ENCODE measurements around the gene LLGL1. TPM values are rescaled to one million over a fixed set of nuclear protein-coding genes. Genes with fewer than 3 reads are reported as not detected.
A peak's percentile ranks its signal among the peaks of the same experiment; 100 is the strongest.
"Not testable (repeated sequence)": the region's sequence is repeated elsewhere in the genome, so short reads cannot be mapped to it uniquely, and the experiment has no call there.

LLGL1 gene
- polyA plus RNA-seq, 5 donors = 25.0 to 39.9 (median 33.3) TPM

- DNase-seq = no peak
Observed at GRCh38 chr17:18190628-18191235, 34.7 kb upstream of the LLGL1 start.

- no peak for DNase-seq
Observed at GRCh38 chr17:18191236-18191667, 34.2 kb upstream of the LLGL1 start.

- DNase-seq = no peak
Observed at GRCh38 chr17:18191967-18192366, 33.5 kb upstream of the LLGL1 start.

- DNase-seq = no peak
Observed at GRCh38 chr17:18194394-18194793, 31.0 kb upstream of the LLGL1 start.

DNA sequence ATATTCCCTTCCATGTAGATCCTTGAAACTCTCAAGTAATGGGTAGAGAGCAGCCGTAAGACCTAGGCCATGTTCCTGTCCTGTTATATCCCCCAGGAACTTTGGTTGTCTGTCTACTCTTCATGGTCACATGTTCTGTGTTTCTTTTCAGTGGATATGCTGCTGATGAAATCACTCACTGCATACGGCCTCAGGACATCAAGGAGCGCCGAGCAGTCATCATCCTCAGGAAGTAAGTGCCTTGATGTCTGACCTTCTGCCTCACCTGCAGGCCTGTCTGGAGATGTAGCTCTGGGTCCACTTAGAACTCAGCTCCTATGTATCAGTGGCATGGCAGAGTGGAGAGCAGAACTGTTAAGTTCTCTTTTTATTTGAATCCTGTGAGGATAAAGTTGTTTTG is 30.6 kb upstream of the LLGL1 start:
- DNase-seq = no peak

- DNase-seq = no peak
Observed at GRCh38 chr17:18195246-18195645, 30.2 kb upstream of the LLGL1 start.

- no peak for DNase-seq
Observed at GRCh38 chr17:18197535-18198194, 27.8 kb upstream of the LLGL1 start.

DNA sequence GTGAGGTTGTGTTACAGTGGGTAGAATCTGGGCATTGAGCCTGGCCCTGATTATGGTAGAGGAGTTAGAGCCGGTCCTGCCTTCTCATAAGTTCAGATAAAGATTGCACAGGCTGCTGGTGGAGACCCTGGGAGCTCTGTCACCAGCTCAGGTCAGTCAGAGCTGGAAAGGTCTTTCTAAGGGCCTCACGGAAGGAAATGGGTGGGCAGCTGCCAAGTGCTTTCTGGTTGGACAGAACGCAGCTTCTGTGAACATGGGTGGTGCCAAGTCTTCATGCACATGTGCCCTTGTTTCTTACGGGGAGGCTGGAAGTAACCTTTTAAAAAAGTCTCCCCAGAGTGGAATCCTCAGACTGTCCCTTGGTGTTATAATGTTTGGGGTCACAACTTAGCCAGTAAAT is 26.9 kb upstream of the LLGL1 start:
- no peak for DNase-seq

DNA sequence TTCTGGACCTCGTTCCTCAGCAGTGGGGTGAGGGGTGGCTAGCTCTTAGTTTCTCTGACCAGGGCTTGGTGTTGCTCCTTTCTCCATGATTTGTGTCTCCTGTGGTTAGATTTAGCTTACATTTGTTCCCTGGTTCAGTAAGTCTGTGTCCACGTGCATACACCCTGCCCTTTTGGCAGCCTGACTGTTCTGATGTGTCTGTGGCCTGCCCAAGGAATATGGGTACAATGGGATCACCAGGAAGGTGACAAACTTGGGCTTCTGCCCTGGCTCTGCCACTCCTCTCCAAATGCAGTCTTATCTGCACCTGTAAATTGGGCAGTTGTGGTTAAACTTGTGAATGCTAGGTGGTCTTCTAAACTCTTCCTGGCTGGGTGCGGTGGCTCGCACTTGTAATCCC is 24.3 kb upstream of the LLGL1 start:
- no peak for DNase-seq

DNA sequence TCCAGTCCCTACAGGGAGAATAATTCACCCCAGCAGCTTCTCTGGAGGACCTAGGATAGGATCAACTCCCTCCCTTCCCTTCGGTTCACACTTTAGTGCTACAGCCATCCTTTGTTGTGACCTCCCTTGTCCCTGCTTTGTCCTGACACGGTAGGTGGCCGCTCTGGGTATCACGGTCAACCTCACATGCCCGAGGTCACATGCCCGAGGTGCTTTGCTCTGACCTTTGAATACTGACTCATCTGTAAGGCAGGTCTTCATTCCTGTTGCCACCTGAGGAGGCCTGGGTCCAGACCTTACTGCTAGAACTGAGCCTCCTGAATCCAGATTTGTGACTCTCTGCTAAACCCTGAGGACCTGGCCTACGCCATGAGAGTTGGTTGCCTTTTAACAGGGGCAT is 22.1 kb upstream of the LLGL1 start:
- no peak for DNase-seq

DNA sequence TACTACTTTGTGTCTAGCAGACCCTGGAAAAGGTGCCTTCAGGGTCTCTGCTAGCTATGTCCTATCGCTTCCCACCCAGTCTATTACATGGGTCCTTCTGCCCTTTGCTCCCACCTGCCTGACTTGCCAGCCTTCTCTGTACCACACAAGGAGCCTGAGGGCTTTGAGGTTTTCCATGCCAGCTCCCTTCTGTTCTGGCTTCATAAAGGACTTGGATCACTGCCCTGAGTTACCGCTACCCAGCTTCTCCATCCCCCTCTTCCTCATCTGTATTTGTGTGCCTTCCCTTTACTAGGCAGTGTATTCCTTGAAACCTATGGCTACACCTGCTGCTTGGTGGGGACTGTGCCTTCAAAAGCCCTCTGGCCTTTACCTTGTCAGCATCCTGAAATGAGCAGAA is 19.6 kb upstream of the LLGL1 start:
- no peak for DNase-seq

- DNase-seq = no peak
Observed at GRCh38 chr17:18206962-18207361, 18.5 kb upstream of the LLGL1 start.

DNA sequence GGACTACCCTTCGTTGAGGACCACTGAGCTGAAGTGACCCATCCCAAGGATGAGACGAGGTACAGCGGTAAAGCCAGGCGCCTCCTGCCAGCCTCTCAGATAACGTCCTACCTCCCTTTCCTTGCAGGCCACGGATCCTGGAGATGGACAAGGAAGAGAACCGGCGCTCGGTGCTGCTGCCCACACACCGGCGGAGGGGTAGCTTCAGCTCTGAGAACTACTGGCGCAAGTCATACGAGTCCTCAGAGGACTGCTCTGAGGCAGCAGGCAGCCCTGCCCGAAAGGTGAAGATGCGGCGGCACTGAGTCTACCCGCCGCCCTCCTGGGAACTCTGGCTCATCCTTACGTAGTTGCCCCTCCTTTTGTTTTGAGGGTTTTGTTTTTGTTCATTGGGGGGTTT is 17.3 kb upstream of the LLGL1 start:
- DNase-seq = no peak

DNA sequence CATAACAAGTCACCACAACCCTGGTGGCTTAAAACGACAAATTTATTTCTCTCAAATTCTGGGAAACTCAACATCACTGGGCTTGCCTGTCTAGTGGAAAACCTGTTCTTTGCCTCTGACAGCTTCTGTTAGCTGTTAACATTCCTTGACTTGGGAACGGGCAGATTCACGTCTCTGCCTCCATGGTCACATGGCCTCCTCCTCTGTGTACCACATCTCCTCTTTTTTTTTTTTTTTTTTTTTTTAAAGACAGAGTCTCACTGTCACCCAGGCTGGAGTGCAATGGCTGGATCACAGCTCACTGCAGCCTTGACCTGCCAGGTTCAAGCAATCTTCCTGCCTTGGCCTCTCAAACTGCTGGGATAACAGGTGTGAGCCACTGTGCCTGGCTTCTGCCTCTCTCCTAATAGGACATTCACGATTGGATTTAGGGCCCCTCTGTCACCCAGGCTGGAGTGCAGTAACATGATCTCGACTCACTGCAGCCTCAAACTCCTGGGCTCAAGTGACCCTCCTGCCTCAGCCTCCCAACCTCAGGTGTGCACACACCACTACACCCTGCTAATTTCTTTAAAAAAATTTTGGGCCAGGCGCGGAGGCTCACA is 11.7 kb upstream of the LLGL1 start:
- no peak for DNase-seq

GRCh38 chr17:18216906-18217305 is 8.5 kb upstream of the LLGL1 start:
- DNase-seq = not testable (repeated sequence)

- peak; percentile 37 to 46 for DNase-seq
Observed at GRCh38 chr17:18217412-18218015, 7.9 kb upstream of the LLGL1 start.

- DNase-seq = peak; percentile 23 to 36
Observed at GRCh38 chr17:18218756-18219415, 6.5 kb upstream of the LLGL1 start.

DNA sequence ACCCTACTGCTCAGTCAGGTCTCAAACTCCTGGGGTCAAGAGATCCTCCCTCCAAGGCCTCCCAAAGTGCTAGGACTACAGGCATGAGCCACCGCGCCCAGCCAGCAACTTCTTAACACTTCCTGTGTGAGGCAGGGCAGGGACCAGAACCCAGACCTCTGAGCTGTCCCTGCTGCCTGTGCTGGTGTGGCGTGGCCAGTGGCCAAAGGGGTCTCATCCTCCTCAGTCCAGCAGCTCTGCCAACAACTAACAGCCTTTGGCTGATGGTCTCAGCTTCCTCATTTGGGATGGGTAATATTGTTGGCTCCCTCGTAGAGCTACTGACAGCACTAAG is 1.4 kb upstream of the LLGL1 start:
- DNase-seq = no peak

DNA sequence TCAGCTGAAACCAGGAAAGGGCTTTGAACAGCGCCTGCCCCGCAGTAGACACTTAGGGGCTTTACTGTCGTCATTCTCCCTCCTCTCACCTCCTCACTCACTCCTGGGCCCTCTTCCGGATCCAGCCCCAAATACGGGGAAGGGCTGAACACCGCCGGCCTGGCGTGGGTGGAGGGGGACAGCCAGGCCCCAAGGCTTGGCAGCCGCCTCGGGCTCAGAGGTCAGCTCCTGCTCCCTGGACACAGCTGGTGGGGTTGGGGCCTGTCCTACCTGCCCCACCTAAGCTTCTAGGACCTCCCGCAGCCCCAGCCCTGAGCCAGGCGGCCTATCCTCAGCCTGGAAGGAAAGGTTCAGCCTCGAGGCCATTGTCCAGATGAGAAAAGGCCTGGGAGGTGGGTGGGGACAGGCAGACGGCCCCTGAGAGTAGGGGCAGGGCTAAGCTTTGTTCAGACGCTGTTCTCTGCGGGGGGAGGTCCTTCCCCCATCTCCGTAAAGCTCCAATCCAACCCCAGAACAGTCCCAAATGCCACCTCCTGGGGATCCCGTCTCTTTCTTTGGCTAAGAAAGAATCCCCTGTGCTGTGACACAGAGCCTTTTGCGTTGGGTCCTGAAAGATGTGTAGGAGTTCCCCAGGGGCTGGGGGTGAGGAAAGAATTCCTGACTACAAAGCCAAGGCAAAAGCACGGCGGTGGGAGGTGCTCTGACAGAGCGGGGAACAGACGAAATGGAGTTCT is 881 bp upstream of the LLGL1 start:
- DNase-seq = peak; percentile 31 to 45

DNA sequence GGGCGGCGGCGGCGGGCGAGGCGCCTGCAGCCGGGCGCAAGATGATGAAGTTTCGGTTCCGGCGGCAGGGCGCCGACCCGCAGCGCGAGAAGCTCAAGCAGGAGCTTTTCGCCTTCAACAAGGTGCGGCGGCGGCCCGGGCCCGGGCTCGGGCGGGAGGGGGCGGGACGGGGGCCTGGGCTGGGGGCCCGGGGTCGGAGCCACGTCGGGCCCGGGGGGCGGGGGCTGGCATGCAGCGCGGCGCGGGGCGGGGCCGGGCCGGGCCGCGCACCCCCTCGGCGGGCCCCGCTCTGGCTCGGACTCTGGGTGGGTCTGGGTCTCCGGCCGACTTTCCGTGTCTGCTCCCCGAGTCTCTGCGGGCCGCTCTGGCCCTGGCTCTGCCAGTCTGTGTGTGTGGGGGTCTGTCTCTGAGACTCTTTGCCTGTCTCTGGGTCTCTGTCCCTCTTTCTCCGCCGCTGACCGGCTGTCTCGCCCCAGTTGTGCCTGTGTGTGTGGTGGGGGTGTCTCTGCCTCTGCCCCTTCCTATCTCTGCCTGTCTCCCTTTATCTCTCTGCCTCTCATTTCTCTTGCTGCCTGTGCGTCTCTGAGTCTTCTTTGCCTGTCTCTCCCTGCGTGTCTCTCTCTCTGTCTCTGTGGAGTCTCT is 328 bp downstream of the LLGL1 start:
- DNase-seq = no peak

GRCh38 chr17:18226284-18226945 is 980 bp downstream of the LLGL1 start:
- DNase-seq = no peak
